Naive thymus-derived CD8-positive, alpha-beta T cell (primary cell): ENCODE results near the gene FAS. TPM values are rescaled to one million over a fixed set of nuclear protein-coding genes. Genes with fewer than 3 reads are reported as not detected.

Experiments
- ATAC-seq, 2 donors: fragments of 150-1000 bp; cut with Tn5 transposase in 1 of 2; sonication (Bioruptor Pico), chemical (Tn5 transposase) in 1 of 2; 1 replicate in 1 of 2; 2 replicates in 1 of 2; pipeline ENCODE4 v1.10.0; 2021; ENCODE audit warnings: mild to moderate bottlenecking in 2 of 2, moderate library complexity in 2 of 2
- POLR2A ChIA-PET: fragments of 350-600 bp; sonication (Branson Sonifier 250); formaldehyde crosslinking; loops from one replicate; lab custom pipeline; 2021; ENCODE audit warnings: antibody characterized with exemption; lab: Charles Lee
- DNase-seq, 10 donors: peaks; one replicate each; pipeline versions ENCODE4 v3.0.0 to v3.0.0-alpha.2; 2020 to 2022
- H3K27ac Mint-ChIP-seq, 10 donors: one replicate each; pipeline ENCODE4 v1.8.0; 2020 to 2022; ENCODE audit warnings: mild to moderate bottlenecking in 10 of 10, mixed read lengths in 10 of 10, moderate library complexity in 4 of 10, inconsistent platforms in 1 of 10
- H3K27me3 Mint-ChIP-seq, 5 donors: one replicate each; pipeline ENCODE4 v1.8.0; 2021 to 2022; ENCODE audit warnings: mixed read lengths in 5 of 5
- H3K36me3 Mint-ChIP-seq, 3 donors: one replicate each; pipeline ENCODE4 v1.8.0; 2020 to 2022; ENCODE audit warnings: mixed read lengths in 3 of 3, mild to moderate bottlenecking in 2 of 3, inconsistent platforms in 1 of 3
- H3K4me1 Mint-ChIP-seq, 4 donors: one replicate each; pipeline ENCODE4 v1.8.0; 2021 to 2022; ENCODE audit warnings: mixed read lengths in 4 of 4
- H3K4me3 Mint-ChIP-seq, 10 donors: one replicate each; pipeline ENCODE4 v1.8.0; 2020 to 2022; ENCODE audit warnings: mild to moderate bottlenecking in 10 of 10, mixed read lengths in 10 of 10, moderate library complexity in 6 of 10, inconsistent platforms in 1 of 10
- H3K9me3 Mint-ChIP-seq, 9 donors: one replicate each; pipeline ENCODE4 v1.8.0; 2020 to 2022; ENCODE audit warnings: mixed read lengths in 9 of 9, mild to moderate bottlenecking in 3 of 9, inconsistent platforms in 1 of 9, moderate library complexity in 1 of 9
- microRNA-seq: library from miRNA; unstranded; fragments of <30 nt; microRNA quantifications from one replicate; pipeline ENCODE4 v1.2.0, GENCODE V29; 2022; ENCODE audit warnings: borderline microRNAs expressed
- polyA plus RNA-seq, 3 donors: library from polyadenylated mRNA; unstranded; fragments of 300-500 nt; fragmentation: Illumina TruSeq; gene quantifications; one replicate each; pipeline ENCODE4 v1.2.3, GENCODE V29; 2021
- total RNA-seq, 8 experiments: library from RNA in 2 of 8; stranded (reverse) in 2 of 8; gene quantifications; one replicate each; pipeline ENCODE4 v1.2.3 and lab custom pipeline; 2021 to 2026

FAS gene
- total and polyA plus RNA-seq, 5 experiments from 2014 or later = 1.2 to 9.0 (median 4.2) TPM

GRCh38 chr10:89063465-89063864 is 72.9 kb downstream of the FAS start:
- Mint-ChIP-seq H3K9me3 (no peaks in the 10 kb centered on the region), H3K27me3 (peaks cover 5 to 36% (median 8%) of the 10 kb centered on the region in 5 donors), H3K27ac (no peak overlapping the region), H3K4me3 (no peak overlapping the region), H3K36me3 (no peaks in the 10 kb centered on the region), H3K4me1 (no peaks in the 10 kb centered on the region)
- no peak for ATAC-seq
- POLR2A ChIA-PET = no interaction called here
- no peak for DNase-seq

GRCh38 chr10:89064748-89065147 is 74.2 kb downstream of the FAS start:
- Mint-ChIP-seq H3K9me3 (no peaks in the 10 kb centered on the region), H3K4me3 (no peak overlapping the region), H3K4me1 (no peaks in the 10 kb centered on the region), H3K27ac (no peak overlapping the region), H3K27me3 (peaks cover 5 to 36% (median 9%) of the 10 kb centered on the region in 5 donors), H3K36me3 (no peaks in the 10 kb centered on the region)
- POLR2A ChIA-PET = no interaction called here
- DNase-seq (no peak), ATAC-seq (no peak)

Small RNA genes within 50 kb of the gene (microRNA-seq; reads per million reads assigned to microRNA genes)
- gene MIR4679-1 (not detected), gene MIR4679-2 (not detected)

Other genes starting within 250 kb of the FAS start
- not detected for gene LIPN, start 230.8 kb upstream of the FAS start, total RNA-seq
- not detected for gene LIPN, start 230.8 kb upstream of the FAS start, polyA plus RNA-seq
- not detected for gene LIPM, start 188.1 kb upstream of the FAS start, total RNA-seq
- gene LIPM, start 188.1 kb upstream of the FAS start, polyA plus RNA-seq = not detected
- under 1 TPM in 1 of 2 experiments, not detected in 1; 0.44 TPM for gene ANKRD22, start 139.0 kb upstream of the FAS start, total RNA-seq
- gene ANKRD22, start 139.0 kb upstream of the FAS start, polyA plus RNA-seq = under 1 TPM; 0.23 to 0.63 (median 0.23) TPM
- gene STAMBPL1, start 110.6 kb upstream of the FAS start, total RNA-seq = 10 to 100 TPM; 23.3 to 23.9 TPM
- gene STAMBPL1, start 110.6 kb upstream of the FAS start, polyA plus RNA-seq = 1 to 10 TPM; 5.5 to 7.0 (median 6.3) TPM
- gene ACTA2, start 38.0 kb upstream of the FAS start, total RNA-seq = 1 to 10 TPM; 1.4 to 1.8 TPM
- gene ACTA2, start 38.0 kb upstream of the FAS start, polyA plus RNA-seq = 1 to 10 TPM in 1 of 3 donors, under 1 TPM in 1, not detected in 1; 0.34 to 9.7 TPM
- gene CH25H, start 216.5 kb downstream of the FAS start, total RNA-seq = not detected
- under 1 TPM in 2 of 3 donors, not detected in 1; 0.28 to 0.82 TPM for gene CH25H, start 216.5 kb downstream of the FAS start, polyA plus RNA-seq